GM12873 (cell line): Measurements from ENCODE around the gene CEP57L1.

Source experiments
- CTCF ChIP-seq: IDR thresholded peaks from 2 replicates; pipeline ENCODE4 v1.5.1; 2012; ENCODE audit warnings: low read depth, mild to moderate bottlenecking, moderate library complexity, low read length, control low read depth; ENCODE audit not compliant: insufficient read depth; ENCODE audit errors: missing control alignments

CEP57L1 gene

GRCh38 chr6:109074133-109074415, 21.2 kb upstream of the CEP57L1 start:
- no peak for TF ChIP-seq CTCF

- no peak for TF ChIP-seq CTCF
Observed at GRCh38 chr6:109075934-109076333, 19.4 kb upstream of the CEP57L1 start.

- no peak for TF ChIP-seq CTCF
Observed at GRCh38 chr6:109076377-109076776, 18.9 kb upstream of the CEP57L1 start.

- TF ChIP-seq CTCF: no peak
Observed at GRCh38 chr6:109079981-109080380, 15.3 kb upstream of the CEP57L1 start.

- no peak for TF ChIP-seq CTCF
Observed at GRCh38 chr6:109081026-109081425, 14.3 kb upstream of the CEP57L1 start.

- no peak for TF ChIP-seq CTCF
Observed at GRCh38 chr6:109081516-109082187, 13.7 kb upstream of the CEP57L1 start.

- peak; percentile 17 for TF ChIP-seq CTCF
Observed at GRCh38 chr6:109082188-109082577, 13.1 kb upstream of the CEP57L1 start.
